A549 (cell line): ENCODE results near the gene PPHLN1. TPM values are rescaled to one million over a fixed set of nuclear protein-coding genes. Genes with fewer than 3 reads are reported as not detected.

Source experiments
- ATAC-seq, 2 experiments: fragments of 200-7000 bp in 1 of 2; fragments of >200 bp in 1 of 2; cut with Nextera tagmentation in 1 of 2; cut with Tn5 transposase in 1 of 2; 3 replicates each; pipeline versions ENCODE4 v1.8.0 to v1.9.1; 2018 to 2020; ENCODE audit warnings: mild to moderate bottlenecking in 1 of 2, moderate library complexity in 1 of 2
- CTCF ChIA-PET: fragments of 300-600 bp; sonication (Branson Sonifier 250); formaldehyde crosslinking; extraction: SDS; loops from one replicate; lab custom pipeline; 2021; ENCODE audit warnings: antibody characterized with exemption, inconsistent platforms; lab: Yijun Ruan, JAX
- POLR2A ChIA-PET: fragments of 350-600 bp; formaldehyde crosslinking; extraction: SDS; loops from one replicate; lab custom pipeline; 2021; ENCODE audit warnings: antibody characterized with exemption, inconsistent platforms; lab: Yijun Ruan, JAX
- DNase-seq, 2 experiments: peaks; one replicate each; pipeline versions ENCODE4 v3.0.0 to v3.0.0-alpha.2; 2011 to 2016; ENCODE audit warnings: low read depth in 1 of 2, low spot score in 1 of 2
- FAIRE-seq: peaks from 2 replicates; lab custom pipeline; 2011; peaks lifted over from hg19 to GRCh38; lab: Jason Lieb, UNC
- H3K27ac ChIP-seq, 2 experiments: fragments of >200 bp; sonication (Bioruptor Twin); formaldehyde crosslinking; 3 replicates each; pipeline ENCODE4 v1.5.1; 2016 to 2017
- H3K4me1 ChIP-seq: fragments of >200 bp; sonication (Bioruptor Twin); formaldehyde crosslinking; 3 replicates; pipeline ENCODE4 v1.6.1; 2016
- H3K4me2 ChIP-seq: fragments of >200 bp; sonication (Bioruptor Twin); formaldehyde crosslinking; 3 replicates; pipeline ENCODE4 v1.6.1; 2016
- H3K4me3 ChIP-seq: fragments of >200 bp; sonication (Bioruptor Twin); formaldehyde crosslinking; 3 replicates; pipeline ENCODE4 v1.5.1; 2016
- H3K9me3 ChIP-seq: fragments of >200 bp; sonication (Bioruptor Twin); formaldehyde crosslinking; 3 replicates; pipeline ENCODE4 v1.6.1; 2016
- CHD4 ChIP-seq: fragments of 200-600 bp; sonication (generic); IDR thresholded peaks from 2 replicates; pipeline ENCODE4 v1.6.1; 2016; ENCODE audit warnings: antibody characterized with exemption, mild to moderate bottlenecking, borderline replicate concordance
- EHF ChIP-seq: fragments of 250-450 bp; sonication (Bioruptor Pico); IDR thresholded peaks from 2 replicates; pipeline ENCODE4 v1.5.0; 2020; ENCODE audit warnings: mild to moderate bottlenecking
- EHMT2 ChIP-seq: fragments of 200-600 bp; sonication (generic); IDR thresholded peaks from 2 replicates; pipeline ENCODE4 v1.6.1; 2016; ENCODE audit warnings: antibody characterized with exemption, low read depth, mild to moderate bottlenecking, moderate library complexity
- ESRRA ChIP-seq: fragments of 150-350 bp; IDR thresholded peaks from 2 replicates; pipeline ENCODE4 v1.6.1; 2014; ENCODE audit warnings: mild to moderate bottlenecking, low read length, borderline replicate concordance
- FOSB ChIP-seq: fragments of 250-450 bp; sonication (Bioruptor Pico); IDR thresholded peaks from 2 replicates; pipeline ENCODE4 v1.5.0; 2020; ENCODE audit warnings: mild to moderate bottlenecking, moderate library complexity
- FOSL2 ChIP-seq, 2 experiments: fragments of 450-650 bp in 1 of 2; fragments of >200 bp in 1 of 2; sonication (Bioruptor Twin) in 1 of 2; formaldehyde crosslinking; IDR thresholded peaks; 2 replicates each; pipeline versions ENCODE4 v1.5.0 to v1.6.1; 2016 to 2020; ENCODE audit warnings: mild to moderate bottlenecking in 1 of 2, moderate library complexity in 1 of 2
- FOXS1 ChIP-seq: fragments of 250-450 bp; sonication (Bioruptor Pico); IDR thresholded peaks from 2 replicates; pipeline ENCODE4 v1.5.0; 2020; ENCODE audit warnings: mild to moderate bottlenecking, moderate library complexity
- GATA3 ChIP-seq: IDR thresholded peaks from 2 replicates; pipeline ENCODE4 v1.6.1; 2012; ENCODE audit warnings: borderline replicate concordance
- HEYL ChIP-seq: fragments of 250-450 bp; sonication (Bioruptor Pico); IDR thresholded peaks from 2 replicates; pipeline ENCODE4 v1.8.0; 2021; ENCODE audit warnings: mild to moderate bottlenecking, moderate library complexity
- HOXA7 ChIP-seq: fragments of 250-450 bp; sonication (Bioruptor Pico); IDR thresholded peaks from 2 replicates; pipeline ENCODE4 v1.5.0; 2020; ENCODE audit warnings: mild to moderate bottlenecking, moderate library complexity
- HOXB13 ChIP-seq: fragments of 250-450 bp; sonication (Bioruptor Pico); IDR thresholded peaks from 2 replicates; pipeline ENCODE4 v1.5.0; 2020; ENCODE audit warnings: low read depth, mild to moderate bottlenecking, moderate library complexity
- JUN ChIP-seq, 2 experiments: fragments of >200 bp; sonication (Bioruptor Twin); formaldehyde crosslinking; IDR thresholded peaks; 2 replicates in 1 of 2; 3 replicates in 1 of 2; pipeline ENCODE4 v1.6.1; 2016 to 2017
- KDM1A ChIP-seq: fragments of 200-600 bp; sonication (generic); IDR thresholded peaks from 2 replicates; pipeline ENCODE4 v1.6.1; 2016; ENCODE audit warnings: low read depth, mild to moderate bottlenecking
- KDM5A ChIP-seq: fragments of 200-600 bp; sonication (generic); IDR thresholded peaks from 2 replicates; pipeline ENCODE4 v1.6.1; 2016; ENCODE audit warnings: antibody characterized with exemption, mild to moderate bottlenecking
- MAZ ChIP-seq: fragments of 150-350 bp; IDR thresholded peaks from 2 replicates; pipeline ENCODE4 v1.6.1; 2014; ENCODE audit warnings: antibody characterized with exemption, low read depth, low read length, borderline replicate concordance
- NFE2L2 ChIP-seq: fragments of 150-350 bp; conservative IDR thresholded peaks from 2 replicates; pipeline ENCODE4 v1.6.1; 2014; ENCODE audit warnings: low read length
- NR3C1 ChIP-seq: fragments of >200 bp; sonication (Bioruptor Twin); formaldehyde crosslinking; IDR thresholded peaks from 3 replicates; pipeline ENCODE4 v1.6.1; 2017
- PBX3 ChIP-seq: IDR thresholded peaks from 2 replicates; pipeline ENCODE4 v1.6.1; 2012
- POLR2A ChIP-seq: IDR thresholded peaks from 2 replicates; pipeline ENCODE4 v1.6.1; 2012; ENCODE audit warnings: mild to moderate bottlenecking, low read length
- POLR2AphosphoS2 ChIP-seq: conservative IDR thresholded peaks from 2 replicates; pipeline ENCODE4 v1.6.1; 2012; ENCODE audit warnings: low read length, improper control_type of control experiment, inconsistent platforms
- RCOR1 ChIP-seq: fragments of 150-350 bp; IDR thresholded peaks from 2 replicates; pipeline ENCODE4 v1.6.1; 2014; ENCODE audit warnings: antibody characterized with exemption, low read length, low read depth
- RFX5 ChIP-seq: fragments of 450-650 bp; IDR thresholded peaks from 2 replicates; pipeline ENCODE4 v1.7.1; 2014; ENCODE audit warnings: antibody characterized with exemption, mild to moderate bottlenecking, moderate library complexity
- RNF2 ChIP-seq: fragments of 200-600 bp; sonication (generic); IDR thresholded peaks from 2 replicates; pipeline ENCODE4 v1.6.1; 2016; ENCODE audit warnings: low read depth, mild to moderate bottlenecking, antibody characterized with exemption, moderate library complexity, borderline replicate concordance
- SMC3 ChIP-seq: fragments of >200 bp; sonication (Bioruptor Twin); formaldehyde crosslinking; IDR thresholded peaks from 3 replicates; pipeline ENCODE4 v1.6.1; 2018; ENCODE audit warnings: inconsistent platforms
- SREBF2 ChIP-seq: fragments of 450-650 bp; IDR thresholded peaks from 2 replicates; pipeline ENCODE4 v1.6.1; 2014; ENCODE audit warnings: mild to moderate bottlenecking, moderate library complexity
- ZFP36 ChIP-seq: fragments of 450-650 bp; IDR thresholded peaks from 2 replicates; pipeline ENCODE4 v1.6.1; 2014; ENCODE audit warnings: borderline replicate concordance; ENCODE audit not compliant: partially characterized antibody
- WGBS: methylation state at CpG from one replicate; pipeline ENCODE4 v1.1.6; 2017; ENCODE audit errors: missing lambda C conversion rate; 5-methylcytosine and 5-hydroxymethylcytosine counted together
- polyA plus RNA-seq, 4 experiments: library from polyadenylated mRNA; depleted of rRNA in 3 of 4; stranded (reverse); fragments of >200 nt; fragmentation: RNase III in 1 of 4; extraction: RNeasy Plus Mini Kit Qiagen cat#74134 plus additional on column Dnase treatment in 1 of 4; gene quantifications; 2 replicates in 3 of 4; 3 replicates in 1 of 4; pipeline ENCODE4 v1.2.3, GENCODE V29; 2011 to 2017
- TF ChIP-seq, protein P1 (sequence below): fragments of 450-650 bp; IDR thresholded peaks from 2 replicates; pipeline ENCODE4 v1.6.1; 2014; ENCODE audit warnings: antibody characterized with exemption
- TF ChIP-seq, protein P2 (sequence below): fragments of >200 bp; sonication (Bioruptor Twin); formaldehyde crosslinking; IDR thresholded peaks from 2 replicates; pipeline ENCODE4 v1.6.1; 2016
- TF ChIP-seq, protein P3 (sequence below): IDR thresholded peaks from 2 replicates; pipeline ENCODE4 v1.6.1; 2012; ENCODE audit warnings: low read depth, borderline replicate concordance

Gene PPHLN1
- polyA plus RNA-seq, 2 of the 4 experiments (the other 2 are of a cell fraction) = 55.5 to 135 TPM

DNA sequence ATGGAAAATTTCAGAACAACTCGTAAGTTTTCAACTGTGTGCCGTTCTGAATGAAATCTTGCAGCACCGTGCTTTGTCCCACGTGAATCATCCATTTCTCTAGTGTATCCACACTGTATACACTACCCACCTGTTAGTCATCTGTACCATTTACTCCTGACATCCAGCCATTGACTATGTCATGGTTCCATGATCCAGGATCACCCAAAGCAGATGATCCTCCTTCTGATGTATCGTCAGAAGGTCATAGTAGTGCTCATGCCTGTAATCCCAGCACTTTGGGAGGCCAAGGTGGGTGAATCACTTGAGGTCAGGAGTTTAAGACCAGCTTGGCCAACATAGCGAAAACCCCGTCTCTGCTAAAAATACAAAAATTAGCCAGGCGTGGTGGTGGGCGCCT is 122.9 kb downstream of the PPHLN1 start:
- no peaks in the 10 kb centered on the region for H3K9me3 ChIP-seq
- H3K27ac ChIP-seq = no peak overlapping the region
- H3K4me2 ChIP-seq = no peak overlapping the region
- H3K4me3 ChIP-seq = no peak overlapping the region
- ATAC-seq (no peak), DNase-seq (no peak), FAIRE-seq (no peak)
- CTCF ChIA-PET = no interaction called here
- POLR2A ChIA-PET = no interaction called here
- no peaks in the 10 kb centered on the region for H3K4me1 ChIP-seq
- TF ChIP-seq KDM5A = no peak
- TF ChIP-seq, protein P1, sequence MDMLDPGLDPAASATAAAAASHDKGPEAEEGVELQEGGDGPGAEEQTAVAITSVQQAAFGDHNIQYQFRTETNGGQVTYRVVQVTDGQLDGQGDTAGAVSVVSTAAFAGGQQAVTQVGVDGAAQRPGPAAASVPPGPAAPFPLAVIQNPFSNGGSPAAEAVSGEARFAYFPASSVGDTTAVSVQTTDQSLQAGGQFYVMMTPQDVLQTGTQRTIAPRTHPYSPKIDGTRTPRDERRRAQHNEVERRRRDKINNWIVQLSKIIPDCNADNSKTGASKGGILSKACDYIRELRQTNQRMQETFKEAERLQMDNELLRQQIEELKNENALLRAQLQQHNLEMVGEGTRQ = no peak
- TF ChIP-seq JUN (IDR thresholded peaks at IDR 0.05) = no peak
- no peak for TF ChIP-seq HEYL (CRISPR knock-in tag)
- TF ChIP-seq CHD4 = no peak
- TF ChIP-seq FOSB (CRISPR knock-in tag) = no peak
- no peak for TF ChIP-seq HOXA7 (CRISPR knock-in tag)
- no peak for TF ChIP-seq SMC3
- TF ChIP-seq, protein P2, sequence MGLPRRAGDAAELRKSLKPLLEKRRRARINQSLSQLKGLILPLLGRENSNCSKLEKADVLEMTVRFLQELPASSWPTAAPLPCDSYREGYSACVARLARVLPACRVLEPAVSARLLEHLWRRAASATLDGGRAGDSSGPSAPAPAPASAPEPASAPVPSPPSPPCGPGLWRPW = no peak
- TF ChIP-seq MAZ = no peak
- no peak for TF ChIP-seq FOSL2 (IDR thresholded peaks at IDR 0.05)
- TF ChIP-seq FOSL2 (CRISPR knock-in tag; IDR thresholded peaks at IDR 0.05) = no peak
- no peak for TF ChIP-seq PBX3
- no peak for TF ChIP-seq POLR2AphosphoS2
- WGBS = 95% methylated on average over 9 of the region's 9 CpGs

- POLR2A ChIA-PET = no interaction called here
- Histone ChIP-seq H3K9me3 (no peaks in the 10 kb centered on the region), H3K27ac (no peak overlapping the region)
- 100% methylated on average over 2 of the region's 2 CpGs for WGBS
- TF ChIP-seq FOXS1 (CRISPR knock-in tag) (no peak), HEYL (CRISPR knock-in tag) (no peak), ESRRA (no peak), RFX5 (no peak), NR3C1 (no peak), RNF2 (no peak), HOXA7 (CRISPR knock-in tag) (no peak), EHF (CRISPR knock-in tag) (no peak), SREBF2 (no peak), GATA3 (no peak), RCOR1 (no peak), ZFP36 (no peak), EHMT2 (no peak), KDM1A (no peak), HOXB13 (no peak), POLR2A (no peak), POLR2AphosphoS2 (no peak), NFE2L2 (no peak)
- TF ChIP-seq, protein P3, sequence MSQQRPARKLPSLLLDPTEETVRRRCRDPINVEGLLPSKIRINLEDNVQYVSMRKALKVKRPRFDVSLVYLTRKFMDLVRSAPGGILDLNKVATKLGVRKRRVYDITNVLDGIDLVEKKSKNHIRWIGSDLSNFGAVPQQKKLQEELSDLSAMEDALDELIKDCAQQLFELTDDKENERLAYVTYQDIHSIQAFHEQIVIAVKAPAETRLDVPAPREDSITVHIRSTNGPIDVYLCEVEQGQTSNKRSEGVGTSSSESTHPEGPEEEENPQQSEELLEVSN = no peak
- TF ChIP-seq, all 56 proteins: peak for 0
- Histone ChIP-seq H3K4me2 (no peak overlapping the region), H3K4me3 (no peak overlapping the region), H3K4me1 (no peaks in the 10 kb centered on the region)
- no peak for FAIRE-seq
- no peak for ATAC-seq
- no peak for DNase-seq
- CTCF ChIA-PET = interaction anchor here (1.3 to 1.7 kb wide), 2 partner anchors 12 to 33 kb away, joined by 3 read pairs; no protein-coding TSS in a partner anchor
Measured at GRCh38 chr12:42450248-42450647, 124.3 kb downstream of the PPHLN1 start.
